Mucosa of descending colon (tissue), 3 donors: ENCODE data around the gene LAMB4. TPM values are rescaled to one million over a fixed set of nuclear protein-coding genes. Genes with fewer than 3 reads are reported as not detected.

Experiments used
- ATAC-seq: fragments of 200-7000 bp; cut with Tn5 transposase; one replicate; pipeline ENCODE4 v1.9.1; 2020; ENCODE audit warnings: mild to moderate bottlenecking, moderate library complexity
- DNase-seq, 3 donors: peaks; one replicate each; pipeline ENCODE4 v3.0.0-alpha.2; 2020
- H3K36me3 ChIP-seq: fragments of 200-600 bp; one replicate; pipeline ENCODE4 v1.8.0; 2021; ENCODE audit warnings: low read depth, mild to moderate bottlenecking
- H3K4me1 ChIP-seq: fragments of 200-600 bp; one replicate; pipeline ENCODE4 v1.8.0; 2021; ENCODE audit warnings: low read depth, mild to moderate bottlenecking
- H3K4me3 ChIP-seq: fragments of 200-600 bp; one replicate; pipeline ENCODE4 v1.8.0; 2021; ENCODE audit warnings: mild to moderate bottlenecking
- H3K9me3 ChIP-seq: fragments of 200-600 bp; one replicate; pipeline ENCODE4 v1.8.0; 2021; ENCODE audit warnings: mild to moderate bottlenecking
- intact Hi-C, 2 donors: fragments of 100-400 bp; cut with DNase I in 1 of 2; cut with micrococcal nuclease in 1 of 2; formaldehyde crosslinking; loops; one replicate each; pipeline versions ENCODE4 v1.11.0 to v1.11.1; 2022; cut with DNase I, micrococcal nuclease
- total RNA-seq, 3 donors: library from RNA; stranded (reverse); fragmentation: NEBNext Ultra II Directional in 2 of 3; extraction: Animal tissue kit (Norgen Biotek cat#: 25700) in 2 of 3; gene quantifications; one replicate each; pipeline versions ENCODE4 v1.2.1 to v1.2.4, GENCODE V29; 2021 to 2023
- TF ChIP-seq, protein P1 (sequence below): fragments of 200-600 bp; IDR thresholded peaks from one replicate; pipeline ENCODE4 v1.8.0; 2022; ENCODE audit warnings: antibody characterized with exemption, mild to moderate bottlenecking
- donor health status: DM: no; HTN: no; CAD: no; lungs with moderate emphysema.
- donor health status: DM: no; HTN: no; CAD: no.
- donor health status: DM: no; HTN: yes; CAD: no.

LAMB4 gene
- total RNA-seq, 3 donors from 2014 or later = 0.22 TPM; not detected in 2

DNA sequence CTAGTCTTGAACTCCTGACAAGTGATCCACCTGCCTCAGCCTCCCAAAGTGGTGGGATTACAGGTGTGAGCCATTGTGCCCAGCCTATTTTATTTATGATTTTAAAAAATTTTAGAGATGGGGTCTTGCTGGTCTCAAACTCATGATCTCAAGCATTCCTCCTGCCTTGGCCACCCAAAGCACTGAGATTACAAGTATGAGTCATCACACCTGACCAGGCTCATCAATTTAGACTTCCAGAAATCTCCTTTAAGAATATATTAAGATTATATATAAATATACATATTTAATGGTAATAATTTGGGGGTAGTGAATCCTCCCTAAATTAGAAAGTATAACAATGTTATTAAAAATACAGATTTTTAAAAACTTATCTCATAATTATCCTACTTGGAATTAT, 156.3 kb downstream of the LAMB4 start:
- intact Hi-C loops = no loop called here
- H3K36me3 ChIP-seq = peaks cover 4% of the 10 kb centered on the region
- no peak overlapping the region for H3K4me3 ChIP-seq
- ATAC-seq (no peak), DNase-seq (no peak)
- H3K4me1 ChIP-seq = no peaks in the 10 kb centered on the region
- TF ChIP-seq, protein P1, sequence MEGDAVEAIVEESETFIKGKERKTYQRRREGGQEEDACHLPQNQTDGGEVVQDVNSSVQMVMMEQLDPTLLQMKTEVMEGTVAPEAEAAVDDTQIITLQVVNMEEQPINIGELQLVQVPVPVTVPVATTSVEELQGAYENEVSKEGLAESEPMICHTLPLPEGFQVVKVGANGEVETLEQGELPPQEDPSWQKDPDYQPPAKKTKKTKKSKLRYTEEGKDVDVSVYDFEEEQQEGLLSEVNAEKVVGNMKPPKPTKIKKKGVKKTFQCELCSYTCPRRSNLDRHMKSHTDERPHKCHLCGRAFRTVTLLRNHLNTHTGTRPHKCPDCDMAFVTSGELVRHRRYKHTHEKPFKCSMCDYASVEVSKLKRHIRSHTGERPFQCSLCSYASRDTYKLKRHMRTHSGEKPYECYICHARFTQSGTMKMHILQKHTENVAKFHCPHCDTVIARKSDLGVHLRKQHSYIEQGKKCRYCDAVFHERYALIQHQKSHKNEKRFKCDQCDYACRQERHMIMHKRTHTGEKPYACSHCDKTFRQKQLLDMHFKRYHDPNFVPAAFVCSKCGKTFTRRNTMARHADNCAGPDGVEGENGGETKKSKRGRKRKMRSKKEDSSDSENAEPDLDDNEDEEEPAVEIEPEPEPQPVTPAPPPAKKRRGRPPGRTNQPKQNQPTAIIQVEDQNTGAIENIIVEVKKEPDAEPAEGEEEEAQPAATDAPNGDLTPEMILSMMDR = no peak
- H3K9me3 ChIP-seq = no peaks in the 10 kb centered on the region

Other genes starting within 250 kb of the LAMB4 start
- gene DLD, start 239.2 kb downstream of the LAMB4 start, total RNA-seq = 100 to 1,000 TPM; 108 to 150 (median 113) TPM
- gene LAMB1, start 127.2 kb downstream of the LAMB4 start, total RNA-seq = 100 to 1,000 TPM in 2 of 3 donors, 10 to 100 TPM in 1; 82.0 to 165 (median 148) TPM